Stimulated activated CD8-positive, alpha-beta memory T cell treated with anti-CD3 and anti-CD28 coated beads, Interleukin-4, amount 100 ng/mL, for 1 hour (primary cell): ENCODE data around the gene C12orf43.
A peak's percentile ranks its signal among the peaks of the same experiment; 100 is the strongest.
"Not testable (repeated sequence)": the region's sequence is repeated elsewhere in the genome, so short reads cannot be mapped to it uniquely, and the experiment has no call there.

Source experiments
- DNase-seq, 2 donors: peaks; one replicate each; pipeline ENCODE4 v3.0.0-alpha.2; 2020; ENCODE audit warnings: low read depth in 2 of 2, low spot score in 1 of 2

The C12orf43 gene

GRCh38 chr12:121015825-121016766 lies at the start of gene C12orf43:
Gene C12orf43 (minus strand): TSS chr12:121016487. CDS start chr12:121016474, 13 bp downstream.
- DNase-seq: peak; percentile 81

- DNase-seq: no peak
Observed at GRCh38 chr12:121065345-121065744, 49.1 kb upstream of the C12orf43 start.

GRCh38 chr12:121064586-121064985 lies 48.3 kb upstream of the C12orf43 start:
- DNase-seq: not testable (repeated sequence)

- DNase-seq: no peak
Observed at GRCh38 chr12:121064116-121064515, 47.8 kb upstream of the C12orf43 start.

GRCh38 chr12:121062391-121063045 lies 46.2 kb upstream of the C12orf43 start:
- DNase-seq: no peak

- DNase-seq: no peak
Observed at GRCh38 chr12:121061831-121062230, 45.5 kb upstream of the C12orf43 start.

GRCh38 chr12:121060149-121061001 lies 44.1 kb upstream of the C12orf43 start:
- no peak for DNase-seq

- no peak for DNase-seq
Observed at GRCh38 chr12:121059031-121059898, 43.0 kb upstream of the C12orf43 start.

- no peak for DNase-seq
Observed at GRCh38 chr12:121057794-121058193, 41.5 kb upstream of the C12orf43 start.

GRCh38 chr12:121053706-121054105 lies 37.4 kb upstream of the C12orf43 start:
- no peak for DNase-seq

- no peak for DNase-seq
Observed at GRCh38 chr12:121050725-121051124, 34.4 kb upstream of the C12orf43 start.

GRCh38 chr12:121048442-121048841 lies 32.2 kb upstream of the C12orf43 start:
- no peak for DNase-seq

GRCh38 chr12:121047400-121047799 lies 31.1 kb upstream of the C12orf43 start:
- DNase-seq: not testable (repeated sequence)

- DNase-seq: no peak
Observed at GRCh38 chr12:121043067-121043466, 26.8 kb upstream of the C12orf43 start.

- peak in 1 of 2 donors; percentile 61 for DNase-seq
Observed at GRCh38 chr12:121038861-121039668, 22.8 kb upstream of the C12orf43 start, which contains the start of gene OASL. Gene OASL (minus strand): TSS chr12:121039246. CDS start chr12:121038971, 275 bp downstream.

- DNase-seq: no peak
Observed at GRCh38 chr12:121036810-121037326, 20.6 kb upstream of the C12orf43 start.

GRCh38 chr12:121034616-121035305 lies 18.5 kb upstream of the C12orf43 start:
- DNase-seq: no peak

- DNase-seq: peak in 1 of 2 donors; percentile 26
Observed at GRCh38 chr12:121033625-121034349, 17.5 kb upstream of the C12orf43 start.
